Measurements from ENCODE around the gene CKM. TPM values are rescaled to one million over a fixed set of nuclear protein-coding genes. Genes with fewer than 3 reads are reported as not detected.

CKM gene
- total RNA-seq, 4 donors from 2014 or later: 0.17 to 0.73 TPM; not detected in 2

GRCh38 chr19:45346449-45346848, 23.8 kb upstream of the CKM start:
- ATAC-seq: no peak
- peaks cover 62% of the 10 kb centered on the region for H3K27me3 ChIP-seq
- TF ChIP-seq CTCF (IDR thresholded peaks at IDR 0.05) (no peak), POLR2A (IDR thresholded peaks at IDR 0.05) (no peak), EP300 (IDR thresholded peaks at IDR 0.05) (no peak), POLR2AphosphoS5 (IDR thresholded peaks at IDR 0.05) (no peak)
- H3K4me1 ChIP-seq: no peaks in the 10 kb centered on the region
- no peak overlapping the region for H3K4me3 ChIP-seq
- H3K36me3 ChIP-seq: peaks cover 0 to 12% of the 10 kb centered on the region in 2 donors
- 27% methylated on average over 3 of the region's 27 CpGs; no CpG with 5 or more reads in 1 of the 2 donors for WGBS, 2 donors (ENCODE audit: low coverage in 1 of 2)
- no peak overlapping the region for H3K27ac ChIP-seq
- no peaks in the 10 kb centered on the region for H3K9me3 ChIP-seq

- H3K27ac ChIP-seq: no peak overlapping the region
- peaks cover 72% of the 10 kb centered on the region for H3K27me3 ChIP-seq
- H3K36me3 ChIP-seq: peaks cover 0 to 3% of the 10 kb centered on the region in 2 donors
- TF ChIP-seq POLR2A (IDR thresholded peaks at IDR 0.05) (no peak), POLR2AphosphoS5 (IDR thresholded peaks at IDR 0.05) (no peak), CTCF (IDR thresholded peaks at IDR 0.05) (no peak), EP300 (IDR thresholded peaks at IDR 0.05) (no peak)
- WGBS, 2 donors (ENCODE audit: low coverage in 1 of 2): 73% methylated on average over 6 of the region's 15 CpGs; no CpG with 5 or more reads in 1 of the 2 donors
- no peak for ATAC-seq
- no peak overlapping the region for H3K4me3 ChIP-seq
- no peaks in the 10 kb centered on the region for H3K9me3 ChIP-seq
- H3K4me1 ChIP-seq: peaks cover 0 to 7% (median 4%) of the 10 kb centered on the region in 3 donors
Measured at GRCh38 chr19:45345506-45345860, 22.8 kb upstream of the CKM start.

- Histone ChIP-seq H3K36me3 (no peaks in the 10 kb centered on the region), H3K27ac (no peak overlapping the region), H3K27me3 (peaks cover 78% of the 10 kb centered on the region), H3K9me3 (no peaks in the 10 kb centered on the region), H3K4me3 (no peak overlapping the region), H3K4me1 (peaks cover 0 to 10% (median 5%) of the 10 kb centered on the region in 3 donors)
- no peak for ATAC-seq
- WGBS, 2 donors (ENCODE audit: low coverage in 1 of 2): 60 to 75% methylated on average over 1 to 2 of the region's 15 CpGs
- TF ChIP-seq CTCF (IDR thresholded peaks at IDR 0.05): no peak
- TF ChIP-seq POLR2AphosphoS5 (IDR thresholded peaks at IDR 0.05): no peak
- no peak for TF ChIP-seq POLR2A (IDR thresholded peaks at IDR 0.05)
Measured at GRCh38 chr19:45344621-45345505, 22.2 kb upstream of the CKM start.

- no peaks in the 10 kb centered on the region for H3K36me3 ChIP-seq
- no peaks in the 10 kb centered on the region for H3K9me3 ChIP-seq
- peaks cover 0 to 19% (median 5%) of the 10 kb centered on the region in 3 donors for H3K4me1 ChIP-seq
- H3K27ac ChIP-seq: no peak overlapping the region
- TF ChIP-seq EP300 (IDR thresholded peaks at IDR 0.05): no peak
- WGBS, 2 donors (ENCODE audit: low coverage in 1 of 2): 75% methylated on average over 11 to 13 of the region's 13 CpGs
- H3K27me3 ChIP-seq: peaks cover 88% of the 10 kb centered on the region
- H3K4me3 ChIP-seq: no peak overlapping the region
- no peak for ATAC-seq
Measured at GRCh38 chr19:45342911-45343310, 20.2 kb upstream of the CKM start.

GRCh38 chr19:45340899-45341453, 18.3 kb upstream of the CKM start:
- WGBS, 2 donors (ENCODE audit: low coverage in 1 of 2): 33 to 45% methylated on average over 4 to 6 of the region's 25 CpGs
- Histone ChIP-seq H3K36me3 (no peaks in the 10 kb centered on the region), H3K27ac (no peak overlapping the region), H3K9me3 (no peaks in the 10 kb centered on the region), H3K4me3 (peak overlapping the region in 1 of 2 donors; percentile 26), H3K27me3 (peaks cover 75% of the 10 kb centered on the region), H3K4me1 (peaks cover 0 to 19% (median 5%) of the 10 kb centered on the region in 3 donors)
- ATAC-seq: no peak
- TF ChIP-seq EP300 (IDR thresholded peaks at IDR 0.05): no peak
- TF ChIP-seq CTCF (IDR thresholded peaks at IDR 0.05): no peak
- no peak for TF ChIP-seq POLR2A (IDR thresholded peaks at IDR 0.05)
- TF ChIP-seq POLR2AphosphoS5 (IDR thresholded peaks at IDR 0.05): no peak

All from gastroesophageal sphincter (tissue), 4 donors.